PC-3 (cell line): Measurements from ENCODE around the gene MASP2. TPM values are rescaled to one million over a fixed set of nuclear protein-coding genes. Genes with fewer than 3 reads are reported as not detected.
"Not testable (repeated sequence)": the region's sequence is repeated elsewhere in the genome, so short reads cannot be mapped to it uniquely, and the experiment has no call there.

Source experiments
- ATAC-seq: fragments of 200-7000 bp; cut with Tn5 transposase; 2 replicates; pipeline ENCODE4 v1.9.1; 2020; ENCODE audit warnings: mild to moderate bottlenecking, moderate library complexity
- BruUV-seq: library from RNA; stranded (reverse); fragments of 400-500 nt; replicated peaks from 2 replicates; lab custom pipeline; 2021; lab: Mats Ljungman, UMichigan
- CTCF ChIA-PET: fragments of 300-600 bp; sonication (Branson Sonifier 250); formaldehyde crosslinking; loops from one replicate; lab custom pipeline; 2022; ENCODE audit warnings: antibody characterized with exemption; lab: Charles Lee
- POLR2A ChIA-PET: fragments of 300-600 bp; sonication (Branson Sonifier 250); formaldehyde crosslinking; loops from one replicate; lab custom pipeline; 2022; ENCODE audit warnings: antibody characterized with exemption; ENCODE audit not compliant: unreplicated experiment; lab: Charles Lee
- DNase-seq: peaks from one replicate; pipeline ENCODE4 v3.0.0-alpha.2; 2015
- H2AFZ ChIP-seq: fragments of 300-600 bp; sonication (generic); 2 replicates; pipeline ENCODE4 v1.6.0; 2016; ENCODE audit warnings: antibody characterized with exemption, low read length
- H3F3A ChIP-seq: fragments of 300-600 bp; sonication (generic); one replicate; pipeline ENCODE4 v1.6.0; 2017; ENCODE audit warnings: antibody characterized with exemption, low read length, control low read depth, mild to moderate bottlenecking; ENCODE audit not compliant: unreplicated experiment
- H3K27ac ChIP-seq: fragments of 300-600 bp; sonication (generic); 2 replicates; pipeline ENCODE4 v1.5.1; 2016; ENCODE audit warnings: mild to moderate bottlenecking, low read length
- H3K27me3 ChIP-seq: fragments of 300-600 bp; sonication (generic); 2 replicates; pipeline ENCODE4 v1.6.1; 2016; ENCODE audit warnings: low read length, mixed read lengths
- H3K36me3 ChIP-seq: fragments of 300-600 bp; sonication (generic); 2 replicates; pipeline ENCODE4 v1.6.1; 2016; ENCODE audit warnings: low read depth, mixed run types, low read length, mixed read lengths
- H3K4me1 ChIP-seq: fragments of 300-600 bp; sonication (generic); 2 replicates; pipeline ENCODE4 v1.5.1; 2016; ENCODE audit warnings: low read length; ENCODE audit not compliant: insufficient read depth
- H3K4me2 ChIP-seq: fragments of 300-600 bp; sonication (generic); 2 replicates; pipeline ENCODE4 v1.6.0; 2016; ENCODE audit warnings: low read length
- H3K4me3 ChIP-seq: fragments of 300-600 bp; sonication (generic); 2 replicates; pipeline ENCODE4 v1.5.1; 2016; ENCODE audit warnings: mild to moderate bottlenecking, low read length, mixed read lengths
- H3K79me2 ChIP-seq: fragments of 300-600 bp; sonication (generic); 2 replicates; pipeline ENCODE4 v1.6.1; 2017; ENCODE audit warnings: low read length, mixed read lengths
- H3K9ac ChIP-seq: fragments of 300-600 bp; sonication (generic); 2 replicates; pipeline ENCODE4 v1.6.0; 2016; ENCODE audit warnings: mild to moderate bottlenecking, low read length
- H3K9me2 ChIP-seq: fragments of 300-600 bp; sonication (generic); replicated peaks from 2 replicates; pipeline ENCODE4 v1.6.1; 2016; ENCODE audit warnings: mixed run types, low read length, mixed read lengths
- H3K9me3 ChIP-seq: fragments of 300-600 bp; sonication (generic); 2 replicates; pipeline ENCODE4 v1.6.1; 2016; ENCODE audit warnings: low read length, mixed read lengths
- H4K20me1 ChIP-seq: fragments of 300-600 bp; sonication (generic); 2 replicates; pipeline ENCODE4 v1.6.1; 2016; ENCODE audit warnings: low read length, mixed read lengths
- CTCF ChIP-seq: fragments of 300-600 bp; sonication (generic); conservative IDR thresholded peaks from 2 replicates; pipeline ENCODE4 v1.5.1; 2017; ENCODE audit warnings: antibody characterized with exemption, low read depth, mild to moderate bottlenecking, low read length
- EZH2 ChIP-seq: fragments of 300-600 bp; sonication (generic); IDR thresholded peaks from one replicate; pipeline ENCODE4 v1.6.1; 2017; ENCODE audit warnings: antibody characterized with exemption, mild to moderate bottlenecking, low read length; ENCODE audit not compliant: unreplicated experiment
- EZH2phosphoT487 ChIP-seq: fragments of 300-600 bp; sonication (generic); IDR thresholded peaks from 2 replicates; pipeline ENCODE4 v1.6.1; 2018; ENCODE audit warnings: mild to moderate bottlenecking, antibody characterized with exemption, low read length, borderline replicate concordance
- intact Hi-C: fragments of 100-400 bp; cut with micrococcal nuclease; formaldehyde crosslinking; loops from 2 replicates; pipeline ENCODE4 v1.9.0; 2023
- total RNA-seq: library from RNA; depleted of rRNA; stranded (reverse); fragments of >200 nt; gene quantifications from 2 replicates; pipeline ENCODE4 v1.2.3, GENCODE V29; 2014

MASP2 gene
- total RNA-seq, 1 experiment from 2014 or later: 0.26 TPM

- no peaks in the 10 kb centered on the region for H4K20me1 ChIP-seq
- no peaks in the 10 kb centered on the region for H3K27me3 ChIP-seq
- BruUV-seq: no TSS peak
- H3F3A ChIP-seq: no peaks in the 10 kb centered on the region
- TF ChIP-seq EZH2 (no peak), CTCF (no peak)
- H3K36me3 ChIP-seq: no peaks in the 10 kb centered on the region
- H3K79me2 ChIP-seq: no peaks in the 10 kb centered on the region
- no peaks in the 10 kb centered on the region for H3K4me1 ChIP-seq
- H3K27ac ChIP-seq: no peak overlapping the region
- no peak for ATAC-seq
- H3K4me2 ChIP-seq: no peak overlapping the region
- no peaks in the 10 kb centered on the region for H3K9me3 ChIP-seq
- H2AFZ ChIP-seq: no peak overlapping the region
- H3K9me2 ChIP-seq: no peaks in the 10 kb centered on the region
- no peak overlapping the region for H3K9ac ChIP-seq
- CTCF ChIA-PET: no interaction called here
- intact Hi-C loops: no loop called here
- DNase-seq: no peak
- POLR2A ChIA-PET: no interaction called here
- no peak overlapping the region for H3K4me3 ChIP-seq
Measured at GRCh38 chr1:11000526-11000925, 46.5 kb downstream of the MASP2 start.

- Histone ChIP-seq H3K36me3 (no peaks in the 10 kb centered on the region), H3F3A (no peaks in the 10 kb centered on the region), H4K20me1 (no peaks in the 10 kb centered on the region), H3K9me2 (no peaks in the 10 kb centered on the region), H3K27me3 (no peaks in the 10 kb centered on the region), H3K4me1 (no peaks in the 10 kb centered on the region), H3K4me3 (no peak overlapping the region), H3K9ac (no peak overlapping the region), H3K27ac (no peak overlapping the region), H3K4me2 (no peak overlapping the region), H3K79me2 (no peaks in the 10 kb centered on the region), H3K9me3 (no peaks in the 10 kb centered on the region), H2AFZ (no peak overlapping the region)
- TF ChIP-seq CTCF (no peak), EZH2phosphoT487 (no peak), EZH2 (no peak)
- no peak for ATAC-seq
- no peak for DNase-seq
- no TSS peak for BruUV-seq
- POLR2A ChIA-PET: no interaction called here
- intact Hi-C loops: no loop called here
- CTCF ChIA-PET: no interaction called here
Measured at GRCh38 chr1:10996100-10996499, 50.9 kb downstream of the MASP2 start.

- no peak overlapping the region for H3K27ac ChIP-seq
- no peaks in the 10 kb centered on the region for H4K20me1 ChIP-seq
- DNase-seq (no peak), ATAC-seq (no peak)
- no peaks in the 10 kb centered on the region for H3F3A ChIP-seq
- ChIA-PET CTCF (no interaction called here), POLR2A (no interaction called here)
- no peak for TF ChIP-seq CTCF
- TF ChIP-seq EZH2: no peak
- no peak for TF ChIP-seq EZH2phosphoT487
- no peaks in the 10 kb centered on the region for H3K9me3 ChIP-seq
- no peak overlapping the region for H3K9ac ChIP-seq
- H3K4me3 ChIP-seq: no peak overlapping the region
- no TSS peak for BruUV-seq
- no peaks in the 10 kb centered on the region for H3K79me2 ChIP-seq
- no peaks in the 10 kb centered on the region for H3K9me2 ChIP-seq
- H3K4me2 ChIP-seq: no peak overlapping the region
- no peaks in the 10 kb centered on the region for H3K4me1 ChIP-seq
- intact Hi-C loops: no loop called here
- H3K27me3 ChIP-seq: no peaks in the 10 kb centered on the region
- no peaks in the 10 kb centered on the region for H3K36me3 ChIP-seq
- no peak overlapping the region for H2AFZ ChIP-seq
Measured at GRCh38 chr1:10992864-10993263, 54.2 kb downstream of the MASP2 start.

GRCh38 chr1:10992004-10992403 lies 55.0 kb downstream of the MASP2 start:
- H3K4me1 ChIP-seq, H3K9ac ChIP-seq, H3F3A ChIP-seq, ATAC-seq, H2AFZ ChIP-seq, H3K27me3 ChIP-seq, POLR2A ChIA-PET, H3K4me2 ChIP-seq, H3K79me2 ChIP-seq, H3K36me3 ChIP-seq, DNase-seq, H4K20me1 ChIP-seq, BruUV-seq, H3K9me3 ChIP-seq, H3K9me2 ChIP-seq, H3K27ac ChIP-seq, intact Hi-C loops, H3K4me3 ChIP-seq, CTCF ChIA-PET: not testable (repeated sequence)
